Psoas muscle (tissue), 8 donors: Measurements from ENCODE around the gene ROS1. TPM values are rescaled to one million over a fixed set of nuclear protein-coding genes. Genes with fewer than 3 reads are reported as not detected.

Experiments used
- ATAC-seq, 4 donors: fragments of 200-7000 bp; cut with Tn5 transposase; one replicate each; pipeline ENCODE4 v1.9.1; 2020; ENCODE audit warnings: moderate library complexity in 3 of 4, mild to moderate bottlenecking in 2 of 4
- DNase-seq, 2 donors: peaks; one replicate each; pipeline ENCODE4 v3.0.0-alpha.2; 2020
- H3K27ac ChIP-seq: fragments of 200-600 bp; one replicate; pipeline ENCODE4 v1.8.0; 2022
- H3K27me3 ChIP-seq, 3 donors: fragments of 200-600 bp in 1 of 3; one replicate each; pipeline versions ENCODE4 v1.6.1 to v1.8.0; 2013 to 2022; ENCODE audit warnings: low read length in 2 of 3, mild to moderate bottlenecking in 2 of 3, moderate library complexity in 1 of 3; ENCODE audit not compliant: insufficient read depth in 3 of 3
- H3K36me3 ChIP-seq, 2 donors: fragments of 200-600 bp in 1 of 2; one replicate each; pipeline versions ENCODE4 v1.6.1 to v1.8.0; 2013 to 2022; ENCODE audit warnings: low read depth in 1 of 2, mild to moderate bottlenecking in 1 of 2, moderate library complexity in 1 of 2; ENCODE audit not compliant: insufficient read depth in 1 of 2
- H3K4me1 ChIP-seq: fragments of 200-600 bp; one replicate; pipeline ENCODE4 v1.8.0; 2022
- H3K4me3 ChIP-seq: fragments of 200-600 bp; one replicate; pipeline ENCODE4 v1.8.0; 2022; ENCODE audit warnings: mild to moderate bottlenecking
- H3K9me3 ChIP-seq: fragments of 200-600 bp; one replicate; pipeline ENCODE4 v1.8.0; 2022
- WGBS, 3 donors: extraction: QIAGEN DNeasy Blood & Tissue Kit; methylation state at CpG; one replicate each; pipeline versions ENCODE4 v1.1.6 to v1.1.7; 2013; 5-methylcytosine and 5-hydroxymethylcytosine counted together
- intact Hi-C, 2 donors: fragments of 100-400 bp; cut with DNase I; formaldehyde crosslinking; loops; one replicate each; pipeline versions ENCODE4 v1.11.0 to v1.14.2; 2022
- polyA plus RNA-seq, 3 donors: library from polyadenylated mRNA; stranded (reverse); fragments of 200-250 nt; gene quantifications; one replicate each; pipeline ENCODE4 v1.2.3, GENCODE V29; 2013
- total RNA-seq, 4 donors: library from RNA; stranded (reverse); fragmentation: NEBNext Ultra II Directional in 2 of 4; extraction: Animal tissue kit (Norgen Biotek cat#: 25700) in 2 of 4; gene quantifications; one replicate each; pipeline versions ENCODE4 v1.2.1 to v1.2.4, GENCODE V29; 2021 to 2023
- TF ChIP-seq, protein P1 (sequence below): fragments of 200-600 bp; IDR thresholded peaks from one replicate; pipeline ENCODE4 v1.8.0; 2022; ENCODE audit warnings: antibody characterized with exemption
- donor health status: healthy with polysubstance abuse.
- donor health status: DM: no; HTN: no; CAD: no; lungs with moderate emphysema.
- donor health status: Bipolar disorder and iron deficiency.
- donor health status: healthy.
- donor health status: DM: yes; HTN: yes; CAD: no.
- donor health status: DM: no; HTN: no; CAD: no.
- donor health status: DM: no; HTN: no; CAD: no.
- donor health status: DM: yes; HTN: yes; CAD: no.

ROS1 gene
- total and polyA plus RNA-seq, 7 donors: 0.04 to 0.06 TPM; not detected in 5

DNA sequence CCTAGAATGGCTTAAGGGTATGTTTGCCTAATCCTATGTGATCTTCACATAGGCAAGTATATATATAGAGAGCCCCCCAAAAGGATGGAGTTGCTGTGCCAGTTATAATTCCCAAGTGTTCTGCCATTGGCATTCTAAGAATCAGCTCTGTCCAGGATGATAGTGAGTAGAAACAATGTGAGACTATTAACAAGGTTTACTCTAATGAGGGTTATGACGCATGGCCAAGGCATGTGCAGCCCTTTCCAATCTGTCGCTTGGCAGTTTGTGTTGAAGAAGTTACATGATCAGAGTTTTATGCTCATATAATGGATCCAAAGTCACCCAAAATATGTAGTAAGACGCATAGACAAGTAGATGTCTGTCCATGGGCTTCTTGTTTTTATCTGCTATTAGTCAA is 126.8 kb downstream of the ROS1 start:
- Histone ChIP-seq H3K36me3 (no peaks in the 10 kb centered on the region), H3K9me3 (no peaks in the 10 kb centered on the region), H3K4me3 (no peak overlapping the region), H3K4me1 (peaks cover 26% of the 10 kb centered on the region), H3K27me3 (no peaks in the 10 kb centered on the region), H3K27ac (peak overlapping the region; percentile 67)
- intact Hi-C loops: no loop called here
- DNase-seq: no peak
- TF ChIP-seq, protein P1, sequence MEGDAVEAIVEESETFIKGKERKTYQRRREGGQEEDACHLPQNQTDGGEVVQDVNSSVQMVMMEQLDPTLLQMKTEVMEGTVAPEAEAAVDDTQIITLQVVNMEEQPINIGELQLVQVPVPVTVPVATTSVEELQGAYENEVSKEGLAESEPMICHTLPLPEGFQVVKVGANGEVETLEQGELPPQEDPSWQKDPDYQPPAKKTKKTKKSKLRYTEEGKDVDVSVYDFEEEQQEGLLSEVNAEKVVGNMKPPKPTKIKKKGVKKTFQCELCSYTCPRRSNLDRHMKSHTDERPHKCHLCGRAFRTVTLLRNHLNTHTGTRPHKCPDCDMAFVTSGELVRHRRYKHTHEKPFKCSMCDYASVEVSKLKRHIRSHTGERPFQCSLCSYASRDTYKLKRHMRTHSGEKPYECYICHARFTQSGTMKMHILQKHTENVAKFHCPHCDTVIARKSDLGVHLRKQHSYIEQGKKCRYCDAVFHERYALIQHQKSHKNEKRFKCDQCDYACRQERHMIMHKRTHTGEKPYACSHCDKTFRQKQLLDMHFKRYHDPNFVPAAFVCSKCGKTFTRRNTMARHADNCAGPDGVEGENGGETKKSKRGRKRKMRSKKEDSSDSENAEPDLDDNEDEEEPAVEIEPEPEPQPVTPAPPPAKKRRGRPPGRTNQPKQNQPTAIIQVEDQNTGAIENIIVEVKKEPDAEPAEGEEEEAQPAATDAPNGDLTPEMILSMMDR: no peak
- peak in 3 of 4 donors; percentile 33 to 51 (median 48) for ATAC-seq
- 56 to 70% (median 67%) methylated on average over 3 of the region's 3 CpGs for WGBS, 3 donors

DNA sequence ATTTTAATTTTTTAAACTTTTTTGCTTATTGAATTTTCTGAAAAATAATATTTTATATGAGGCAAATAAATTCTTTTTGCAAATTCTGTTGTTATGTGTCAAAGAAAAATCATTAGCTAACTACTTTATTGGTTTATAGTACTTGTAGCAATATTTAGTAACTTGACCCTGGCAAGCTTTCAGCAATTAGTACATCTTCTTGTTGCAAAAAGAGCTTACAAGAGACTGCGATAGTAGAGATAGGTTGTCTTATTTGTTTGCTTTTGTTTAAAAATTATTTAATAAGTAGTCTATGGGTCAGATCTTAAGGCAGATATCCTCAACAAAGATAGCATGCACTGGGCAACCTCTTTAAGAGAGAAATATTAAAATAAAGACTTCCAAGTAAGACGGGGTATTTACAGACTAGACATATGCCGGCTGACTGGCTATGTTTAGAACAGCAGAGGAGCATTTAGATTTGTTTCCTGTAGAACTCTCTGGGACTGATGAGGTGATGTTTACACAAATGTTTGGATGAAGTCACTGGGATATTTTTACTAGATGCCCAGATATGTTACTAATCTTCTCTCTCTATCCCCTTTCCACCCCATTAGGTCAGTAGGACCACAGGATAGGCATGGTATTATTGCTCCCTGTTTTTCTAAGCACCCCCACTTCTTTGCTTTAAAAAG is 135.4 kb downstream of the ROS1 start:
- DNase-seq: no peak
- H3K36me3 ChIP-seq: no peaks in the 10 kb centered on the region
- H3K9me3 ChIP-seq: no peaks in the 10 kb centered on the region
- H3K4me3 ChIP-seq: peak overlapping the region; percentile 46
- H3K4me1 ChIP-seq: peaks cover 25% of the 10 kb centered on the region
- peak overlapping the region; percentile 90 for H3K27ac ChIP-seq
- peak; percentile 89 to 96 (median 93) for ATAC-seq
- no peaks in the 10 kb centered on the region for H3K27me3 ChIP-seq
- TF ChIP-seq, protein P1: no peak
- WGBS, 3 donors: 10 to 20% (median 12%) methylated on average over 3 of the region's 3 CpGs
- intact Hi-C loops: no loop called here

DNA sequence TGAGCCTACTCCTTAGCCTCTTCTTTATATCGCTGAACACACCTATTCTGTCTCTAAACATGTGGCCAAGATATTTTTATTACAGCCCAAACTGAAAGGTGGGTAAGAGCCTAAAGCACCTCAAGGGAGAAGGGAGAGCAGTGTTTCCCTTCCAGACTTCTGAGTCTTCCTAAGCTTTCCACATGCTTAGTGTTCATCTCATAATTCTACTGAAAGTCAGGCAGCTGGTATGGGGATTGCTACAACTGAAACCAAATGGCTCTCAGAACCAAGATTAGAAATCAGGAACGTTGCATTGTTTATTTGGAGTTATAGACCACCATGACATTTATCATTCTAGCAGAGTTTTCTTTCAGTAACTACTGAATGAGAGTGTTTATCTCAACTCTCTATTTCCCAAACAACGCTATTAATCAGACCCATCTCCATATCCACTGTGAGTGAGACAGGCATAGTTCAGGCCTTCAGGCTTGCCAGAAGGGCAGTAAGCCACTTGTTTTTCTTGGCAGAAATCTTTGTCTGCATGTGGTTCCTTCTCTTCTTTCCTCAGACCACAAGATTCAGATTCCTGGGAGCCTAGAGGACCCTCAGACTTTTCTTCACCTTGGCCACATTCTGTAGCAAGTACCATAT is 137.5 kb downstream of the ROS1 start:
- Histone ChIP-seq H3K27ac (peak overlapping the region; percentile 90), H3K4me1 (peaks cover 28% of the 10 kb centered on the region), H3K27me3 (no peaks in the 10 kb centered on the region), H3K4me3 (peak overlapping the region; percentile 47), H3K36me3 (no peaks in the 10 kb centered on the region), H3K9me3 (no peaks in the 10 kb centered on the region)
- intact Hi-C loops: no loop called here
- 28 to 47% (median 33%) methylated on average over 3 of the region's 3 CpGs for WGBS, 3 donors
- ATAC-seq: peak; percentile 55 to 76 (median 70)
- TF ChIP-seq, protein P1: no peak
- no peak for DNase-seq

DNA sequence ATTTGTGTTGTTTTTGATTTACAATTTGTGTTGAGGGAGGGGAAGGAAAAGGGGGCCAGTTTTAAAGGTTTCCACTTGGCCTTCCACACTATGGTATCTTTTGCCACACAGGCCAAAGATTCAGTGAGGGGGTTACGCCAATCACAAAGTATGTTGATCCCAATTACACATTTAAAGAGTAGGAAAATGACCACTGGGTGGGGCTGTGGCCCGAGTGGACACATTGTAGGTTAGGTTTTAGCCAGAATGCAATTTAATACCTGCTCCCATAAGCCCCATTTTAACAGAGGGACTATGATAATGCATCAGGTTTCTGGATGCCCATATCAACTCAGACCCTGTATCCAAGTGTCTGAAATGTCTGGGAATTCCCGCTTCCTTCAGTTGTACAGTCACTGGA is 144.8 kb downstream of the ROS1 start:
- H3K27me3 ChIP-seq: no peaks in the 10 kb centered on the region
- WGBS, 3 donors: 71 to 78% (median 76%) methylated on average over 3 of the region's 3 CpGs
- intact Hi-C loops: loop anchor here (2.0 to 5.0 kb wide), 2 partner anchors 36 kb away; no protein-coding TSS in a partner anchor
- peaks cover 11% of the 10 kb centered on the region for H3K4me1 ChIP-seq
- H3K4me3 ChIP-seq: no peak overlapping the region
- peak overlapping the region; percentile 25 for H3K27ac ChIP-seq
- H3K9me3 ChIP-seq: no peaks in the 10 kb centered on the region
- ATAC-seq (peak; percentile 44 to 81 (median 74)), DNase-seq (peak in 1 of 2 donors; percentile 41)
- H3K36me3 ChIP-seq: no peaks in the 10 kb centered on the region
- TF ChIP-seq, protein P1: peak; percentile 28
